Endothelial cell of umbilical vein (primary cell): Measurements from ENCODE around the gene R3HCC1L. TPM values are rescaled to one million over a fixed set of nuclear protein-coding genes. Genes with fewer than 3 reads are reported as not detected.
"Not testable (repeated sequence)": the region's sequence is repeated elsewhere in the genome, so short reads cannot be mapped to it uniquely, and the experiment has no call there.

Experiments
- BruUV-seq: library from RNA; stranded (reverse); fragments of 400-500 nt; replicated peaks from 2 replicates; lab custom pipeline; 2021; lab: Mats Ljungman, UMichigan
- CTCF ChIA-PET: fragments of 300-600, 350-600 bp; sonication (Branson Sonifier 250); formaldehyde crosslinking; loops from one replicate; lab custom pipeline; 2021; ENCODE audit warnings: antibody characterized with exemption, inconsistent platforms; lab: Charles Lee
- POLR2A ChIA-PET: fragments of 300-600, 350-600 bp; sonication (Branson Sonifier 250); formaldehyde crosslinking; loops from one replicate; lab custom pipeline; 2021; ENCODE audit warnings: antibody characterized with exemption, inconsistent platforms; lab: Charles Lee
- DNase-seq: peaks from one replicate; pipeline ENCODE4 v3.0.0-alpha.2; 2011; ENCODE audit warnings: low read depth, low spot score
- FAIRE-seq: peaks from 2 replicates; lab custom pipeline; 2011; peaks lifted over from hg19 to GRCh38; lab: Jason Lieb, UNC
- H2AFZ ChIP-seq: 2 replicates; pipeline ENCODE4 v1.6.0; 2012; ENCODE audit warnings: low read depth, low read length, control low read depth, inconsistent platforms
- H3K27ac ChIP-seq: 2 replicates; pipeline ENCODE4 v1.5.1; 2011; ENCODE audit warnings: low read depth, mild to moderate bottlenecking, control low read depth, low read length, moderate library complexity; ENCODE audit not compliant: insufficient read depth
- H3K27me3 ChIP-seq, 2 experiments: 2 replicates each; pipeline versions ENCODE4 v1.6.0 to v1.6.1; 2011; ENCODE audit warnings: low read length in 2 of 2, mixed read lengths in 1 of 2; ENCODE audit not compliant: control insufficient read depth in 2 of 2, insufficient read depth in 2 of 2
- H3K36me3 ChIP-seq, 2 experiments: 2 replicates in 1 of 2; 3 replicates in 1 of 2; pipeline ENCODE4 v1.5.1; 2011; ENCODE audit warnings: low read length in 2 of 2, mild to moderate bottlenecking in 1 of 2, moderate library complexity in 1 of 2; ENCODE audit not compliant: control insufficient read depth in 2 of 2, insufficient read depth in 2 of 2; ENCODE audit errors: extremely low read depth in 1 of 2
- H3K4me1 ChIP-seq: 3 replicates; pipeline ENCODE4 v1.5.1; 2011; ENCODE audit warnings: mild to moderate bottlenecking, low read length; ENCODE audit not compliant: control insufficient read depth, insufficient read depth; ENCODE audit errors: extremely low read depth
- H3K4me2 ChIP-seq: 2 replicates; pipeline ENCODE4 v1.6.1; 2011; ENCODE audit warnings: low read length, control low read depth, mixed read lengths; ENCODE audit not compliant: insufficient read depth
- H3K4me3 ChIP-seq, 3 experiments: fragments of 200-600 bp in 1 of 3; sonication (generic), shearing (Covaris generic) in 1 of 3; replicated peaks in 1 of 3; 2 replicates each; pipeline ENCODE4 v1.5.1; 2011 to 2016; ENCODE audit warnings: control low read depth in 3 of 3, low read length in 3 of 3, mild to moderate bottlenecking in 2 of 3, inconsistent platforms in 1 of 3, low read depth in 1 of 3, moderate library complexity in 1 of 3; ENCODE audit not compliant: insufficient read depth in 1 of 3
- H3K79me2 ChIP-seq: 2 replicates; pipeline ENCODE4 v1.6.0; 2012; ENCODE audit warnings: low read length, inconsistent platforms; ENCODE audit not compliant: control insufficient read depth, insufficient read depth
- H3K9ac ChIP-seq: replicated peaks from 2 replicates; pipeline ENCODE3; 2011; ENCODE audit warnings: low read length, control low read depth; ENCODE audit not compliant: insufficient read depth; ENCODE audit errors: extremely low read depth
- H3K9me1 ChIP-seq: replicated peaks from 3 replicates; pipeline ENCODE4 v1.6.0; 2011; ENCODE audit warnings: mild to moderate bottlenecking, low read length; ENCODE audit not compliant: control insufficient read depth, insufficient read depth; ENCODE audit errors: extremely low read depth
- H3K9me3 ChIP-seq: replicated peaks from 2 replicates; pipeline ENCODE4 v1.5.1; 2012; ENCODE audit warnings: low read length, inconsistent platforms; ENCODE audit not compliant: control insufficient read depth, insufficient read depth
- H4K20me1 ChIP-seq: replicated peaks from 2 replicates; pipeline ENCODE3; 2011; ENCODE audit warnings: mild to moderate bottlenecking, low read length; ENCODE audit not compliant: control insufficient read depth, insufficient read depth; ENCODE audit errors: extremely low read depth
- EZH2 ChIP-seq: IDR thresholded peaks from 2 replicates; pipeline ENCODE4 v1.6.1; 2012; ENCODE audit warnings: borderline replicate concordance, low read depth, mild to moderate bottlenecking, moderate library complexity, low read length, inconsistent platforms; ENCODE audit not compliant: severe bottlenecking
- FOS ChIP-seq: IDR thresholded peaks from 2 replicates; pipeline ENCODE4 v1.6.1; 2011; ENCODE audit warnings: mild to moderate bottlenecking, low read length, moderate library complexity, borderline replicate concordance; ENCODE audit not compliant: insufficient read depth
- GATA2 ChIP-seq: IDR thresholded peaks from 2 replicates; pipeline ENCODE4 v1.7.0; 2011; ENCODE audit warnings: low read depth, mild to moderate bottlenecking, moderate library complexity, mixed read lengths, low read length; ENCODE audit not compliant: insufficient read length, insufficient read depth
- dilution Hi-C: fragments of 300-500 bp; cut with MboI; formaldehyde crosslinking; loops from one replicate; pipeline ENCODE4 v1.15.0; 2019; ENCODE audit warnings: low sequenced_read_pairs; ENCODE audit not compliant: extremely low pct_ligation_motif_present
- intact Hi-C: fragments of 100-400 bp; cut with micrococcal nuclease; formaldehyde crosslinking; loops from one replicate; pipeline ENCODE4 v1.10.0; 2022
- polyA plus RNA-seq, 4 experiments: library from polyadenylated mRNA; depleted of rRNA in 3 of 4; stranded (reverse) in 3 of 4; unstranded in 1 of 4; fragments of >200 nt; gene quantifications; 2 replicates each; pipeline versions ENCODE4 v1.2.1 to v1.2.3, GENCODE V29; 2011 to 2012; ENCODE audit warnings: missing spikeins in 1 of 4
- total RNA-seq: library from RNA; stranded (reverse); gene quantifications from 2 replicates; pipeline ENCODE4 v1.2.3, GENCODE V29; 2021
- TF ChIP-seq, protein P1 (sequence below): IDR thresholded peaks from 2 replicates; pipeline ENCODE4 v1.6.1; 2011; ENCODE audit not compliant: insufficient read depth, insufficient read length
- TF ChIP-seq, protein P2 (sequence below), 2 donors: IDR thresholded peaks; 1 replicate in 1 of 2; 2 replicates in 1 of 2; pipeline ENCODE4 v1.5.1; 2011; ENCODE audit warnings: low read length in 2 of 2, mild to moderate bottlenecking in 2 of 2, moderate library complexity in 2 of 2, control low read depth in 1 of 2, inconsistent platforms in 1 of 2, low read depth in 1 of 2; ENCODE audit not compliant: insufficient read depth in 1 of 2; ENCODE audit errors: extremely low read depth in 1 of 2

R3HCC1L gene
- total and polyA plus RNA-seq, 2 donors (not counting 3 experiments of a cell fraction or from before 2014, with no cell fraction given) = 6.3 to 12.4 TPM

DNA sequence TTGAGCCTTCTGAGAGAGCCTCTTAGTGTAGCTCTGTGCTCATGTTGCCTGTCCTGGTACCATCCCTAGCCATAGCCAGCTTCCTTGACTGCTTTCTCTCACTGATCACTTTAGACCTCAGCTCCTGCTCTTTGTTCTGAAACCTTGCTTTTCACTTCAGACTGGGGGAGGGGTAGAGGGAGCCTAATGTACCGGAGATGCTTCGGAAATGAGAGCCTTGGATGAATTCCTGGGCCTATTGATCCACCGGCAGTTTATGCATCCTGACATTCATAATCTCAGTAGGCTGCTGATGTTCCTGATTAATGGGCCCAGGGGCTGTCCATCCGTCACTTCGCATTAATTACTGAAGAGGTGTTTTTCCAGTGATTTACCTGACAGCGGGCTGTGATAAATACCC lies 38.8 kb downstream of the R3HCC1L start:
- DNase-seq (no peak), FAIRE-seq (no peak)
- intact Hi-C loops = no loop called here
- TF ChIP-seq, protein P1, sequence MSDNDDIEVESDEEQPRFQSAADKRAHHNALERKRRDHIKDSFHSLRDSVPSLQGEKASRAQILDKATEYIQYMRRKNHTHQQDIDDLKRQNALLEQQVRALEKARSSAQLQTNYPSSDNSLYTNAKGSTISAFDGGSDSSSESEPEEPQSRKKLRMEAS = no peak
- TF ChIP-seq GATA2 (no peak), FOS (no peak), EZH2 (no peak)
- TF ChIP-seq, protein P2, sequence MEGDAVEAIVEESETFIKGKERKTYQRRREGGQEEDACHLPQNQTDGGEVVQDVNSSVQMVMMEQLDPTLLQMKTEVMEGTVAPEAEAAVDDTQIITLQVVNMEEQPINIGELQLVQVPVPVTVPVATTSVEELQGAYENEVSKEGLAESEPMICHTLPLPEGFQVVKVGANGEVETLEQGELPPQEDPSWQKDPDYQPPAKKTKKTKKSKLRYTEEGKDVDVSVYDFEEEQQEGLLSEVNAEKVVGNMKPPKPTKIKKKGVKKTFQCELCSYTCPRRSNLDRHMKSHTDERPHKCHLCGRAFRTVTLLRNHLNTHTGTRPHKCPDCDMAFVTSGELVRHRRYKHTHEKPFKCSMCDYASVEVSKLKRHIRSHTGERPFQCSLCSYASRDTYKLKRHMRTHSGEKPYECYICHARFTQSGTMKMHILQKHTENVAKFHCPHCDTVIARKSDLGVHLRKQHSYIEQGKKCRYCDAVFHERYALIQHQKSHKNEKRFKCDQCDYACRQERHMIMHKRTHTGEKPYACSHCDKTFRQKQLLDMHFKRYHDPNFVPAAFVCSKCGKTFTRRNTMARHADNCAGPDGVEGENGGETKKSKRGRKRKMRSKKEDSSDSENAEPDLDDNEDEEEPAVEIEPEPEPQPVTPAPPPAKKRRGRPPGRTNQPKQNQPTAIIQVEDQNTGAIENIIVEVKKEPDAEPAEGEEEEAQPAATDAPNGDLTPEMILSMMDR (IDR thresholded peaks at IDR 0.05; ENCODE audit: extremely low read depth in 1 of 2, insufficient read depth in 1 of 2, low read depth in 1 of 2, low read length in 2 of 2) = no peak
- dilution Hi-C loops = no loop called here
- Histone ChIP-seq H3K27me3 (no peaks in the 10 kb centered on the region), H4K20me1 (peaks cover 6% of the 10 kb centered on the region), H3K9ac (no peak overlapping the region), H3K4me3 (no peak overlapping the region), H2AFZ (no peak overlapping the region), H3K36me3 (no peaks in the 10 kb centered on the region), H3K79me2 (peaks cover 16% of the 10 kb centered on the region), H3K9me3 (no peaks in the 10 kb centered on the region), H3K4me2 (no peak overlapping the region), H3K27ac (no peak overlapping the region), H3K9me1 (no peaks in the 10 kb centered on the region), H3K4me1 (no peaks in the 10 kb centered on the region)
- ChIA-PET POLR2A (no interaction called here), CTCF (interaction anchor here (5.7 kb wide), 1 partner anchor 138 kb away, joined by 264 read pairs; no protein-coding TSS in a partner anchor)
- no TSS peak for BruUV-seq

DNA sequence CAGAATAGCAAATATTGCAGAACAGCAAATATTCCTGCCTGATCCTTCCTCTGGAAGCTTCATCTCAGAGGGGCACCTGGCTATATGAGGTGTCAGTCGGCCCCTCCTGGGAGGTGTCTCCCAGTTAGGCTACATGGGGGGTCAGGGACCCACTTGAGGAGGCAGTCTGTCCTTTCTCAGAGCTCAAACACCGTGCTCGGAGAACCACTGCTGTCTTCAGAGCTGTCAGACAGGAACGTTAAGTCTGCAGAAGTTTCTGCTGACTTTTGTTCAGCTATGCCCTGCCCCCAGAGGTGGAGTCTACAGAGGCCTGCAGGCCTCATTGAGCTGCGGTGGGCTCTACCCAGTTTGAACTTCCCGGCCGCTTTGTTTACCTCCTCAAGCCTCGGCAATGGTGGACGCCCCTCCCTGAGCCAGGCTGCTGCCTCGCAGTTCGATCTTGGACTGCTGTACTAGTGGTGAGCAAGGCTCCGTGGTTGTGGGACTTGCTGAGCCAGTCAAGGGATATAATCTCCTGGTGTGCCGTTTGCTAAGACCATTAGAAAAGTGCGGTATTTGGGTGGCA lies 48.0 kb downstream of the R3HCC1L start:
- H3K36me3 ChIP-seq, H3K9me1 ChIP-seq, H3K4me3 ChIP-seq, H2AFZ ChIP-seq, H4K20me1 ChIP-seq, intact Hi-C loops, H3K4me1 ChIP-seq, POLR2A ChIA-PET, H3K27me3 ChIP-seq, H3K27ac ChIP-seq, H3K9ac ChIP-seq, dilution Hi-C loops, H3K4me2 ChIP-seq, FAIRE-seq, DNase-seq, BruUV-seq, H3K9me3 ChIP-seq: not testable (repeated sequence)
- H3K79me2 ChIP-seq = peaks cover 14% of the 10 kb centered on the region
- CTCF ChIA-PET = interaction anchor here (2.4 kb wide), 1 partner anchor 12 kb away, joined by 20 read pairs; no protein-coding TSS in a partner anchor
